ENCODE results near the gene HDAC10.
A peak's percentile ranks its signal among the peaks of the same experiment; 100 is the strongest.
"Not testable (repeated sequence)": the region's sequence is repeated elsewhere in the genome, so short reads cannot be mapped to it uniquely, and the experiment has no call there.

The HDAC10 gene

DNA sequence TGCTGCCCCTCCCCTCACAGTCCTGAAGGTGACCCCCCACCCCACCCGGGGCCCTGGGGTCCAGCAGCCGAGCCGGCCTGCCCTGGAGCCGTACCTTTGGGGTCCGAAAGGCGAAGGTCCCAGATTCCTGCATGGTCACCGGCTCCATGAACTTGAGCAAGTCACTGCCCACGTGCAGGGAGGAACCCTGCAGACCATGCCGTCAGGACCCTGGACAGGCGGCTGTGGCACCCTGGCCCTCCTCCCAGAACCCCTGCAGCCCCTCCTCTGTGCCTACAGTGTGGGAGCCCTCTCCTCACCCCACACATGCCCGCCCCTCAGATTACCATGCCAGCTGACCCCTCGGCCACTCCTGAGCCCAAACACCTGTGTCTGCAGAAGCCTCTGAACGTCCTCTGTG is 33.4 kb upstream of the HDAC10 start:
- DNase-seq (ENCODE audit: low read depth) = no peak

GRCh38 chr22:50283821-50284220 is 32.8 kb upstream of the HDAC10 start:
- no peak for DNase-seq (ENCODE audit: low read depth)

GRCh38 chr22:50282361-50283155 is 31.5 kb upstream of the HDAC10 start:
- DNase-seq (ENCODE audit: low read depth) = no peak

GRCh38 chr22:50281957-50282356 is 30.9 kb upstream of the HDAC10 start:
- no peak for DNase-seq (ENCODE audit: low read depth)

GRCh38 chr22:50281384-50281760 is 30.3 kb upstream of the HDAC10 start:
- DNase-seq (ENCODE audit: low read depth) = no peak

DNA sequence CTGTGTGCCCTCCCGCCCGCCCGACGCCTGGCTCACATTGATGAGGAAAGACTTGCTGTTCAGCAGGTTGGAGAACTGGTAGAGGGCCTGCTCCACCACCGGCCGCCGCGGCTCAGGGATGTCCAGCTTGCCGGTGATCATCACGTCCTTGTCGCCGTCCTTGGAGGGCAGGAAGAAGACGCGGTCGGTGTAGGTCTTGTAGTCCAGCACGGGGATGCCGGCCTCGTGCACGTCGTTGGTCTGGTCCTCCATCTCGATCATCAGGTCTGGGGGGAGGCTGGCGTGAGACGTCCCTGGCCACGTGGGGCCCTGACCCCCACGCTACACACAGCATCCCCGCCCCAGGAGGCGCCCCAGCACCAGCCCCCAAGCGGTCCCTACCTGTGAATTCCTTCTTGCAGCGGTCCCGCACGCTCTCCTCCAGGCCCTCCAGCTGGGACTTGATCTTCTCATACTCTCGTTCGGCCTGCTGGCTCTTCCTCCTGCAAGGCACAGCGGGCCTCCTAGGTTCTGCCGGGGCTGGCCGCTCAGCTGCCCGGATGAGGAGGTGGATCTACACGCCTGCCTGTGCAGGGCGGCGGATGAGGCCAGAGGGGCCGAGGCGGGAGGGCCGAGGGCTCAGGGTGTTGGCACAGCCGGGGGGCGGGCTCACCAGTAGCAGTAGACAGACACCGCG is 29.8 kb upstream of the HDAC10 start:
- DNase-seq (ENCODE audit: low read depth) = no peak

GRCh38 chr22:50280022-50280707 is 29.1 kb upstream of the HDAC10 start:
- no peak for DNase-seq (ENCODE audit: low read depth)

DNA sequence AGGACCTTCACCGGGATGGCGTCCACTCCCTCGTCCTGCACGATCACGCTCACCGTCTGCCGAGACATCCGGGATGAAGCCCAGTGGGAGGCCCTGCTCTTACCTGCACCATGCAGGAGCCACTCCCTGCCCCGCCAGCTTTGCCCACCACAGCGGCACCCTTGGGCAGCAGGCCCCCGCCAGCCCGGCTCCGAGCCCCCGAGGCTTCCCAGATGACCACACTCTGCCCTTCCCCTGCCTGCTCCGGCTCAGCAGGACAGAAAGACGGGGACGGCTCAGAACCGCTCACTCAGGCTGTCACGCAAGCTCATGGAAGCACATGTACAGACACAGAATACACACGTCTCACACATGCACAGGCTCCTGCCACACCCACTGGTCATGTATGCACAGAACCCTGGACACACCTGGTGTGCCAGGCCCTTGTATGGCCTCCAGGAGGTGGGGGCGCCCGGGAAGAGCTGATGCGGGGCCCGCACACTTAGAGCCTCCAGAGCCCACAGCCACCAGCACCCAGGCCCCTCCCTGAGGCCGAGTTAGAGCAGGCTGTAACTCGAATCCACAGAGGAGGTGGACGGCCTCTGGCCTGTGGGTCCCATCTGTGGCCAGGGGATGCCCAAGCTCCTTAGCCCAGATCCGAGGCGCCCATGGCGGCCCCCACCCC is 28.0 kb upstream of the HDAC10 start:
- DNase-seq (ENCODE audit: low read depth) = no peak

DNA sequence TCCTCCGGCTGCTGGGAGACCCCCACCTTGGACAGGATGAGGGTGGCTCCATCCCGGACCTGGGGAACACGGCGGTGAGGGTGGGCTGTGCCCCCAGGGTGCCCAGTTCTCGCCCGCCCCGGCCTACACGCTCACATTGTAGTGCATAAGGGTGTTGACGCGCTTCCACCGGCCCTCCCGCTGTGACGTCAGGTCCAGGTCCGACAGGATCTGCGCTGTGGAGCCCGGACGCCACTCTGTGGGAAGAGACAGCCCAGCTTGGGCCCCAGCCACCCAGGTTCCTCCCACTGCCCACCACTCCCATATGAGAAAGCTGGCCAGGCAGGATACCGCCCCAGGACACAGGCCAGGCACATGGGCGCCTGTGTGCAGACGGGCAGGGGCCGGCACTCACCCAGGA is 27.4 kb upstream of the HDAC10 start:
- DNase-seq (ENCODE audit: low read depth) = no peak

DNA sequence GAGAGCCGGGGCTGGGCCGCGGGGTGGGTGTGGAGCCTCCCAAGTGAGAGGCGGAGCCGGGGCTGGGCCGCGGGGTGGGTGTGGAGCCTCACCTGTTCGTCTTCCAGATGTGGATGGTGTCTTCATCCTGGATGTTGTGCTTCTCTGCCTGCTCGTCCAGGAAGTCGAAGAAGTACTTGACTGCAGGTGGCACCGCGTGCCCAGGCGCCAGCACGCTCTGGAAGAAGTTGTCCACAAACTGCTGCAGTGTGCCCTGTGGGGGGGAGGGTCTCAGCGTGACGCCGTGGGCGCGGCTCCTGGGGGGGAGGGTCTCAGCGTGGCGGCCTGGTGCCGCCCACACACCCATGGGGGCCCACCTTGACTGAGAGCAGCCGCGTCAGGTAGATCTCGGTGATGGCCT is 26.7 kb upstream of the HDAC10 start:
- DNase-seq (ENCODE audit: low read depth) = no peak

GRCh38 chr22:50276143-50276542 is 25.1 kb upstream of the HDAC10 start:
- peak; percentile 9 for DNase-seq (ENCODE audit: low read depth)

- DNase-seq (ENCODE audit: low read depth) = no peak
Observed at GRCh38 chr22:50275181-50276055, 24.4 kb upstream of the HDAC10 start.

GRCh38 chr22:50274771-50275170 is 23.7 kb upstream of the HDAC10 start:
- no peak for DNase-seq (ENCODE audit: low read depth)

DNA sequence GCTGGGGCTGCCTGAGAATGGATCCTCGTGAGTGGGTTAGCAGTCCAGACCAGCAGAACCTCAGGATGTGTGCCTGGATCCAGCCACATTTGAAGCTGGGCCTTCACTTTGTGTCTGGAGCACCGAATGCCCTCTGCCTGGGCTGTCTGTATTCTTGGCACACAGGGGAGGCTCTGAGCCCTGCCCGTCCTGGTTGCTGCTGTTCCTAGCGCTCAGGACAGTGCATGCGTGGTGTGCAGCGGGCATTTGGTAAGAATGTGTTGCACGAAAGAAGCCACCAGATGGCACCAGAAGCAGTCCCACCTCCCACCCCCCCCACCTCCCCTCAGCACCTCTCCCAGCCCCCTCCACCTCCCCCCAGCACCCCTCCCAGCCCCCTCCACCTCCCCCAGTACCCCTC is 23.2 kb upstream of the HDAC10 start:
- no peak for DNase-seq (ENCODE audit: low read depth)

DNA sequence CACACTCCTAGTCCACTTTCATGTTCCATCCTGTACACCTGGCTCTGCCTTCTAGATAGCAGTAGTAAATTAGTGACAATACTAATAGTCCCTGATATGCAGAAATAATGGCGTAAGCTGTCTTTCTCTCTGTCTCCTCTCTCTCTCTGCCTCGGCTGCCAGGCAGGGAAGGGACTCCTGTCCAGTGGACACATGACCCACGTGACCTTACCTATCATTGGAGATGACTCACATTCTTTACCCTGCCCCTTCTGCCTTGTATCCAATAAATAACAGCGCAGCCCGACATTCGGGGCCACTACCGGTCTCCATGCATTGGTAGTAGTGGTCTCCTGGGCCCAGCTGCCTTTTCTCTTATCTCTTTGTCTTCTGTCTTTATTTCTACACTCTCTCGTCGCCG is 22.7 kb upstream of the HDAC10 start:
- not testable (repeated sequence) for DNase-seq (ENCODE audit: low read depth)

GRCh38 chr22:50273352-50273751 is 22.3 kb upstream of the HDAC10 start:
- DNase-seq (ENCODE audit: low read depth) = not testable (repeated sequence)

DNA sequence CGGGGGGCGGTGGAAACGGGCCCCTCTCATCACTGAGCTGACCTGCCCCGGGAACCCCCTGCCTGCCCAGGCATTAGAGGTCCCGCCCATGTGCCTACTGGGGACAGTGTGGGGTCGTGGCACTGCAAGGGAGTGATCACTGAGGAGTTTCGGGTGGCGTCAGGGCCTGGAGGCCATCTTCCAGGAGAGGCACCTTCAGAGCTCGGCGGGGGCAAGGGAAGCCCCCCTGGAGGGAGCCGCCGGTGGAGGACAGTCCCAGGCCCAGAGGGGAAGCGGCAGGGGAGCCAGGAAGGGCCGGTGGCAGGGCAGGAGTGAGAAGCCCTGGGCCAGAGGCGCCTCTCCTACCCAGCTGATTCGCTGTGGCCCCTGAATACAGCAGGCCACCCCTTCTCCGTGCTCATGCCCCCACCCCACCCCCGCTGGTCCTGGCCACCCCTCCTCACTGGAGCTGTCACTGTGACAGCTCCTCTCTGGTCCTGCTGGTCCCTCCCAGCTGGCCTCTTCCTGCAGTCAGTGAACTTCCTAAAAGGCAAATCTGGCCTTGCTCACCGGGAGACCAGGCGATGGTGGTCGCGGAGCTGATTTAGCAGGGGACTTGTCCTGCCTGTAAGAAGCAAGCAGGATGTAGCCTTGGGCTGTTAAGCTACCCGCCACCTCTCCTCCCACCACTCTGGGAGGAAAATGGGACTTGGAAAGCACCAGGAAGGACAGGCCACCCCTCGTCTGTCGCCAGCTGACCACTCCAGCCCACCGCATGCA is 21.2 kb upstream of the HDAC10 start:
- DNase-seq (ENCODE audit: low read depth) = no peak

DNA sequence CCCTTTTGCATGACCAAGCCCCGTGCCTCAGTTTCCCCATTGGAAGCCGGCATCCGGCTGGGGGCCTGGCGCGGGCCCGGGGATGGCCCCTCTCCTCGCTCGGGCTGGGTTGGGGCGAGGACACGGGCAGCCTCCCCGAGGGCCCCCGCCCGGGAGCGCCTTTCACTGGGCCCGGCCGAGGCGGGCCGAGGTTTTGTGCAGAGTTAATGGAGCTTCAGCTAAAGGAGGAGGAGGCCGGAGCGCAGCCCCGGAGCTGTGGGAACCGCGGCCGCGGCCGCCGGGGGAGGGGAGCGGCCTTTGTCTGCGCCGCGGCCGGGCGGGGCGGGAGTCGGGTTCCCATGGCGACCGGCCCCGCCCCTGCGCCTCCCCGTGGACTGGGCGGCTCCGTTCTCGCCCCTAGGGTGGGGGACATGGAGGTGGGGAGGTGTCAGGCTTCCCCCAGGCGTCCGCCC is 20.5 kb upstream of the HDAC10 start:
- peak; percentile 57 for DNase-seq (ENCODE audit: low read depth)

DNA sequence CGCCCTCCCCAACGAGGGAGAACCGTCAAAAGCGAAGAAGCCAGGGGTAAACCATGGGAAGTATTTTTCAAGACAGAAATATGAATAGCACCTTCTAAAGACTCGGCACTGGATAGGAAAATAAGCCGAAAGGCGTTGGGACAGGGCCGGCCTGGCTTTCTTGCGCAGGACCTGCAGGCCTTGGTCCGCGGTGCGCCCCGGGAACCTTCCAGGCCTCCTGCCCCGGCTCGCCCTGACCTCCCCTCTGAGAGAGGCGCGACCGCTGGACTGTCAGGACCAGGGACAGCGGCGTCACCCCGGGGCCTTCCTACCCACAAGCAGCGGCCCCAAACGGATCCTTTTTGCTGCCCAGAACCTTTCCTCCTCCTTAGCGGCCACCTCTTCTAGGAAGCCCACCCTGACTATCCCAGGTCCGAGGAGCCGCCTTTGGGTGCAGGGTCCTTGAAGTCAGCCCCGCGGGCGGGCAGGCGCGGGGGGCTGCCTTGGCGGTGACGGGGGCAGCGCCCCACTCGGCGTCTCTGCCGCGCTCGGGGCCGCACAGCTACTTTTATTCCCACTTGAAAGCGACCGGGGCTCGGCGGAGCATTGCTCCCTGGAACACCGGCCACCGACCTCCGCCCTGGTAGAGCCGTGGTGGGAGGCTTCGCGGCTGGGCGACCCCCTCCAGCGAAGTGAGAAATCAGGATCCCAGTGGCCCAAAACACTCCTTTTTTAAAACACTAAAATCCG is 19.8 kb upstream of the HDAC10 start:
- peak; percentile 46 for DNase-seq (ENCODE audit: low read depth)
